ENCODE data around the gene SUN3.
"Not testable (repeated sequence)": the region's sequence is repeated elsewhere in the genome, so short reads cannot be mapped to it uniquely, and the experiment has no call there.

Gene SUN3

GRCh38 chr7:48031111-48031510 is 2.2 kb upstream of the SUN3 start:
- no peak for DNase-seq (ENCODE audit: low read depth in 2 of 3, low spot score in 1 of 3)

GRCh38 chr7:48025624-48026023 is 3.3 kb downstream of the SUN3 start:
- DNase-seq (ENCODE audit: low read depth in 2 of 3, low spot score in 1 of 3) = no peak

- no peak for DNase-seq (ENCODE audit: low read depth in 2 of 3, low spot score in 1 of 3)
These were observed 11.2 kb downstream of the SUN3 start for GRCh38 chr7:48017674-48018073.

GRCh38 chr7:48016641-48017040 is 12.3 kb downstream of the SUN3 start:
- DNase-seq (ENCODE audit: low read depth in 2 of 3, low spot score in 1 of 3) = no peak

- DNase-seq (ENCODE audit: low read depth in 2 of 3, low spot score in 1 of 3) = no peak
These were observed 17.0 kb downstream of the SUN3 start for GRCh38 chr7:48011951-48012350.

- no peak for DNase-seq (ENCODE audit: low read depth in 2 of 3, low spot score in 1 of 3)
These were observed 17.6 kb downstream of the SUN3 start for GRCh38 chr7:48011323-48011722.

- DNase-seq (ENCODE audit: low read depth in 2 of 3, low spot score in 1 of 3) = no peak
These were observed 19.0 kb downstream of the SUN3 start for GRCh38 chr7:48009954-48010353.

- no peak for DNase-seq (ENCODE audit: low read depth in 2 of 3, low spot score in 1 of 3)
These were observed 19.6 kb downstream of the SUN3 start for GRCh38 chr7:48009257-48009656.

- no peak for DNase-seq (ENCODE audit: low read depth in 2 of 3, low spot score in 1 of 3)
These were observed 22.0 kb downstream of the SUN3 start for GRCh38 chr7:48006866-48007265.

GRCh38 chr7:48004638-48005037 is 24.3 kb downstream of the SUN3 start:
- no peak for DNase-seq (ENCODE audit: low read depth in 2 of 3, low spot score in 1 of 3)

GRCh38 chr7:48004032-48004431 is 24.9 kb downstream of the SUN3 start:
- no peak for DNase-seq (ENCODE audit: low read depth in 2 of 3, low spot score in 1 of 3)

GRCh38 chr7:48000164-48000563 is 28.7 kb downstream of the SUN3 start:
- not testable (repeated sequence) for DNase-seq (ENCODE audit: low read depth in 2 of 3, low spot score in 1 of 3)

GRCh38 chr7:47999413-47999812 is 29.5 kb downstream of the SUN3 start:
- DNase-seq (ENCODE audit: low read depth in 2 of 3, low spot score in 1 of 3) = no peak

- DNase-seq (ENCODE audit: low read depth in 2 of 3, low spot score in 1 of 3) = no peak
These were observed 36.5 kb downstream of the SUN3 start for GRCh38 chr7:47992446-47992845.

GRCh38 chr7:47991741-47992311 is 37.1 kb downstream of the SUN3 start:
- peak; percentile 72 to 83 (median 77) for DNase-seq (ENCODE audit: low read depth in 2 of 3, low spot score in 1 of 3)

GRCh38 chr7:47991270-47991669 is 37.6 kb downstream of the SUN3 start:
- DNase-seq (ENCODE audit: low read depth in 2 of 3, low spot score in 1 of 3) = no peak

- DNase-seq (ENCODE audit: low read depth in 2 of 3, low spot score in 1 of 3) = no peak
These were observed 38.3 kb downstream of the SUN3 start for GRCh38 chr7:47990592-47990991.

GRCh38 chr7:47989607-47990400 is 39.1 kb downstream of the SUN3 start:
- DNase-seq (ENCODE audit: low read depth in 2 of 3, low spot score in 1 of 3) = not testable (repeated sequence)

GRCh38 chr7:47988496-47989386 is 40.2 kb downstream of the SUN3 start:
- DNase-seq (ENCODE audit: low read depth in 2 of 3, low spot score in 1 of 3) = no peak

GRCh38 chr7:47982610-47983009 is 46.3 kb downstream of the SUN3 start:
- DNase-seq (ENCODE audit: low read depth in 2 of 3, low spot score in 1 of 3) = no peak

- DNase-seq (ENCODE audit: low read depth in 2 of 3, low spot score in 1 of 3) = not testable (repeated sequence)
These were observed 48.3 kb downstream of the SUN3 start for GRCh38 chr7:47980648-47981047.

- DNase-seq (ENCODE audit: low read depth in 2 of 3, low spot score in 1 of 3) = no peak
These were observed 49.1 kb downstream of the SUN3 start for GRCh38 chr7:47979832-47980181.

All from stimulated activated CD4-positive, alpha-beta T cell treated with anti-CD3 and anti-CD28 coated beads, Interleukin-12 subunit alpha, Interleukin-12 subunit beta, amount 100 ng/mL, for 48 hours (primary cell).